Natural killer cell (primary cell): ENCODE measurements around the gene LRRC38. TPM values are rescaled to one million over a fixed set of nuclear protein-coding genes. Genes with fewer than 3 reads are reported as not detected.
"Not testable (repeated sequence)": the region's sequence is repeated elsewhere in the genome, so short reads cannot be mapped to it uniquely, and the experiment has no call there.

Experiments used
- ATAC-seq, 3 donors: fragments of 150-1000 bp in 2 of 3; fragments of 200-7000 bp in 1 of 3; cut with Tn5 transposase; 1 replicate in 1 of 3; 2 replicates in 2 of 3; pipeline ENCODE4 v1.10.0; 2021; ENCODE audit warnings: mild to moderate bottlenecking in 2 of 3, moderate library complexity in 2 of 3
- DNase-seq, 2 donors: peaks; one replicate each; pipeline versions ENCODE4 v3.0.0 to v3.0.0-alpha.2; 2013 to 2021; ENCODE audit warnings: mixed read lengths in 1 of 2
- H3K27ac ChIP-seq: one replicate; pipeline ENCODE4 v1.5.1; 2013; ENCODE audit warnings: mild to moderate bottlenecking, low read length
- H3K27me3 ChIP-seq: one replicate; pipeline ENCODE4 v1.6.1; 2013; ENCODE audit warnings: low read length; ENCODE audit not compliant: control insufficient read depth, insufficient read depth
- H3K36me3 ChIP-seq: one replicate; pipeline ENCODE4 v1.6.1; 2013; ENCODE audit warnings: low read length; ENCODE audit not compliant: control insufficient read depth, insufficient read depth
- H3K4me1 ChIP-seq: one replicate; pipeline ENCODE4 v1.6.1; 2013; ENCODE audit warnings: low read length; ENCODE audit not compliant: control insufficient read depth, insufficient read depth
- H3K4me3 ChIP-seq: one replicate; pipeline ENCODE4 v1.5.1; 2013; ENCODE audit warnings: low read length
- H3K9me3 ChIP-seq: one replicate; pipeline ENCODE4 v1.6.1; 2013; ENCODE audit warnings: low read length; ENCODE audit not compliant: control insufficient read depth, insufficient read depth
- H3K27ac Mint-ChIP-seq, 2 donors: one replicate each; pipeline ENCODE4 v1.8.0; 2022; ENCODE audit warnings: mild to moderate bottlenecking in 2 of 2, mixed read lengths in 2 of 2, moderate library complexity in 1 of 2
- H3K27me3 Mint-ChIP-seq, 2 donors: one replicate each; pipeline ENCODE4 v1.8.0; 2022; ENCODE audit warnings: low read depth in 2 of 2, mixed read lengths in 2 of 2
- H3K36me3 Mint-ChIP-seq: one replicate; pipeline ENCODE4 v1.8.0; 2022; ENCODE audit warnings: mixed read lengths
- H3K4me1 Mint-ChIP-seq, 2 donors: one replicate each; pipeline ENCODE4 v1.8.0; 2022; ENCODE audit warnings: mixed read lengths in 2 of 2
- H3K4me3 Mint-ChIP-seq: one replicate; pipeline ENCODE4 v1.8.0; 2022; ENCODE audit warnings: mild to moderate bottlenecking, moderate library complexity, mixed read lengths
- H3K9me3 Mint-ChIP-seq, 2 donors: one replicate each; pipeline ENCODE4 v1.8.0; 2022; ENCODE audit warnings: mixed read lengths in 2 of 2
- CTCF ChIP-seq: fragments of 200-600 bp; IDR thresholded peaks from one replicate; pipeline ENCODE4 v1.8.0; 2022; ENCODE audit warnings: antibody characterized with exemption
- WGBS: methylation state at CpG from one replicate; pipeline ENCODE4 v1.1.7; 2013; ENCODE audit warnings: missing lambda C conversion rate; ENCODE audit not compliant: insufficient coverage; 5-methylcytosine and 5-hydroxymethylcytosine counted together
- intact Hi-C: fragments of 100-400 bp; cut with micrococcal nuclease; formaldehyde crosslinking; loops from one replicate; pipeline ENCODE4 v1.14.2; 2022
- total RNA-seq, 4 donors: library from RNA; stranded (reverse); fragments of 120-200 nt in 1 of 4; gene quantifications; one replicate each; pipeline versions ENCODE4 v1.2.3 to v1.2.4, GENCODE V29; 2013 to 2022

LRRC38 gene
- total RNA-seq, 3 donors from 2014 or later (not counting 1 experiment from before 2014, with no cell fraction given): not detected

- no peak overlapping the region for H3K4me3 Mint-ChIP-seq
- H3K9me3 ChIP-seq: no peaks in the 10 kb centered on the region
- ATAC-seq: no peak
- H3K27ac Mint-ChIP-seq: no peak overlapping the region
- no peak overlapping the region for H3K27ac ChIP-seq
- TF ChIP-seq CTCF: no peak
- H3K9me3 Mint-ChIP-seq: no peaks in the 10 kb centered on the region
- no peaks in the 10 kb centered on the region for H3K4me1 Mint-ChIP-seq
- H3K27me3 Mint-ChIP-seq: no peaks in the 10 kb centered on the region
- no peak for DNase-seq
- H3K4me3 ChIP-seq: no peak overlapping the region
- no peaks in the 10 kb centered on the region for H3K36me3 ChIP-seq
- H3K27me3 ChIP-seq: no peaks in the 10 kb centered on the region
- WGBS: 52% methylated on average over 3 of the region's 3 CpGs
- intact Hi-C loops: no loop called here
- H3K4me1 ChIP-seq: no peaks in the 10 kb centered on the region
- no peaks in the 10 kb centered on the region for H3K36me3 Mint-ChIP-seq
Observed at GRCh38 chr1:13435458-13435857, 78.3 kb downstream of the LRRC38 start.

- H3K4me3 Mint-ChIP-seq, H3K4me3 ChIP-seq, H3K9me3 Mint-ChIP-seq, H3K27me3 Mint-ChIP-seq, DNase-seq, H3K4me1 Mint-ChIP-seq, H3K36me3 Mint-ChIP-seq, ATAC-seq, H3K27ac ChIP-seq, H3K9me3 ChIP-seq, H3K36me3 ChIP-seq, H3K27ac Mint-ChIP-seq, intact Hi-C loops, H3K4me1 ChIP-seq, H3K27me3 ChIP-seq: not testable (repeated sequence)
- 92% methylated on average over 32 of the region's 32 CpGs for WGBS
Observed at GRCh38 chr1:13433694-13434358, 80.0 kb downstream of the LRRC38 start.

- intact Hi-C loops: no loop called here
- Histone ChIP-seq H3K4me3 (no peak overlapping the region), H3K9me3 (no peaks in the 10 kb centered on the region), H3K36me3 (no peaks in the 10 kb centered on the region), H3K4me1 (no peaks in the 10 kb centered on the region), H3K27me3 (no peaks in the 10 kb centered on the region), H3K27ac (no peak overlapping the region)
- no peaks in the 10 kb centered on the region for H3K9me3 Mint-ChIP-seq
- no peak for DNase-seq
- ATAC-seq: no peak
- no peak for TF ChIP-seq CTCF
- no peaks in the 10 kb centered on the region for H3K27me3 Mint-ChIP-seq
- H3K4me3 Mint-ChIP-seq: no peak overlapping the region
- no peaks in the 10 kb centered on the region for H3K36me3 Mint-ChIP-seq
- no peaks in the 10 kb centered on the region for H3K4me1 Mint-ChIP-seq
- WGBS: 69% methylated on average over 3 of the region's 3 CpGs
- no peak overlapping the region for H3K27ac Mint-ChIP-seq
Observed at GRCh38 chr1:13432251-13432650, 81.6 kb downstream of the LRRC38 start.

- Histone ChIP-seq H3K9me3 (no peaks in the 10 kb centered on the region), H3K27me3 (no peaks in the 10 kb centered on the region), H3K36me3 (no peaks in the 10 kb centered on the region), H3K4me3 (no peak overlapping the region), H3K27ac (no peak overlapping the region), H3K4me1 (no peaks in the 10 kb centered on the region)
- ATAC-seq: no peak
- no peak overlapping the region for H3K4me3 Mint-ChIP-seq
- no peak overlapping the region for H3K27ac Mint-ChIP-seq
- no peak for TF ChIP-seq CTCF
- no peaks in the 10 kb centered on the region for H3K27me3 Mint-ChIP-seq
- no peaks in the 10 kb centered on the region for H3K9me3 Mint-ChIP-seq
- no peak for DNase-seq
- H3K36me3 Mint-ChIP-seq: no peaks in the 10 kb centered on the region
- WGBS: 91% methylated on average over 13 of the region's 13 CpGs
- intact Hi-C loops: no loop called here
- H3K4me1 Mint-ChIP-seq: no peaks in the 10 kb centered on the region
Observed at GRCh38 chr1:13430495-13430894, 83.3 kb downstream of the LRRC38 start.

Other genes with a start within 250 kb of the LRRC38 start
- not detected for gene PRAMEF8, start 228.9 kb downstream of the LRRC38 start, total RNA-seq
- gene PRAMEF33, start 210.5 kb downstream of the LRRC38 start, total RNA-seq: not detected
- not detected for gene PRAMEF15, start 198.4 kb downstream of the LRRC38 start, total RNA-seq
- gene PRAMEF14, start 166.9 kb downstream of the LRRC38 start, total RNA-seq: not detected
- not detected for gene PRAMEF19, start 142.1 kb downstream of the LRRC38 start, total RNA-seq
- not detected for gene PRAMEF17, start 124.4 kb downstream of the LRRC38 start, total RNA-seq
- not detected for gene PRAMEF20, start 103.6 kb downstream of the LRRC38 start, total RNA-seq
- gene PDPN, start 69.8 kb upstream of the LRRC38 start, total RNA-seq: not detected
- 100 to 1,000 TPM; 168 to 193 (median 184) TPM for gene PRDM2, start 186.2 kb upstream of the LRRC38 start, total RNA-seq